Caco-2 (cell line): ENCODE results near the gene LAPTM4A. TPM values are rescaled to one million over a fixed set of nuclear protein-coding genes. Genes with fewer than 3 reads are reported as not detected.

Source experiments
- BruUV-seq: library from RNA; stranded (reverse); fragments of 400-500 nt; replicated peaks from 2 replicates; lab custom pipeline; 2021; lab: Mats Ljungman, UMichigan
- CTCF ChIA-PET: fragments of 300-600 bp; sonication (Branson Sonifier 250); formaldehyde crosslinking; loops from one replicate; lab custom pipeline; 2022; ENCODE audit warnings: antibody characterized with exemption; lab: Charles Lee
- POLR2A ChIA-PET: fragments of 300-600 bp; sonication (Branson Sonifier 250); formaldehyde crosslinking; loops from one replicate; lab custom pipeline; 2022; ENCODE audit warnings: antibody characterized with exemption; lab: Charles Lee
- DNase-seq, 2 experiments: peaks; one replicate each; pipeline versions ENCODE4 v3.0.0 to v3.0.0-alpha.2; 2020 to 2022
- H3K27me3 ChIP-seq: replicated peaks from 2 replicates; pipeline ENCODE4 v1.6.0; 2011; ENCODE audit warnings: low read length; ENCODE audit not compliant: control insufficient read depth, insufficient read depth
- H3K36me3 ChIP-seq: 2 replicates; pipeline ENCODE4 v1.5.1; 2011; ENCODE audit warnings: low read length; ENCODE audit not compliant: control insufficient read depth, insufficient read depth
- H3K4me1 ChIP-seq: fragments of 250-450 bp; sonication (Bioruptor Pico); 2 replicates; pipeline ENCODE4 v1.5.1; 2020; ENCODE audit warnings: mild to moderate bottlenecking
- H3K4me3 ChIP-seq: 2 replicates; pipeline ENCODE4 v1.5.1; 2011; ENCODE audit warnings: low read depth, mild to moderate bottlenecking, control low read depth, low read length
- H3K9me3 ChIP-seq: fragments of 250-450 bp; sonication (Bioruptor Pico); 2 replicates; pipeline ENCODE4 v1.5.1; 2020; ENCODE audit warnings: mild to moderate bottlenecking, moderate library complexity
- H3K27ac Mint-ChIP-seq: one replicate; pipeline ENCODE4 v1.8.0; 2022; ENCODE audit warnings: mixed read lengths; ENCODE audit not compliant: unreplicated experiment
- H3K27me3 Mint-ChIP-seq: one replicate; pipeline ENCODE4 v1.8.0; 2022; ENCODE audit warnings: mixed read lengths; ENCODE audit not compliant: insufficient read depth, unreplicated experiment
- H3K36me3 Mint-ChIP-seq: one replicate; pipeline ENCODE4 v1.8.0; 2022; ENCODE audit warnings: mild to moderate bottlenecking, mixed read lengths; ENCODE audit not compliant: insufficient read depth, unreplicated experiment
- H3K4me1 Mint-ChIP-seq: one replicate; pipeline ENCODE4 v1.8.0; 2022; ENCODE audit warnings: low read depth, mixed read lengths; ENCODE audit not compliant: unreplicated experiment
- H3K4me3 Mint-ChIP-seq: one replicate; pipeline ENCODE4 v1.8.0; 2022; ENCODE audit warnings: mild to moderate bottlenecking, moderate library complexity, mixed read lengths; ENCODE audit not compliant: unreplicated experiment
- H3K9me3 Mint-ChIP-seq: one replicate; pipeline ENCODE4 v1.8.0; 2022; ENCODE audit warnings: mixed read lengths; ENCODE audit not compliant: unreplicated experiment
- CTCF ChIP-seq, 2 experiments: fragments of 200-600 bp in 1 of 2; IDR thresholded peaks; 1 replicate in 1 of 2; 2 replicates in 1 of 2; pipeline versions ENCODE4 v1.5.1 to v1.8.0; 2011 to 2022; ENCODE audit warnings: antibody characterized with exemption in 1 of 2, control low read depth in 1 of 2, inconsistent platforms in 1 of 2, low read depth in 1 of 2, low read length in 1 of 2, mild to moderate bottlenecking in 1 of 2, moderate library complexity in 1 of 2; ENCODE audit not compliant: insufficient read depth in 1 of 2, severe bottlenecking in 1 of 2, unreplicated experiment in 1 of 2
- intact Hi-C: fragments of 100-400 bp; cut with micrococcal nuclease; formaldehyde crosslinking; loops from one replicate; pipeline ENCODE4 v1.10.0; 2022; ENCODE audit not compliant: unreplicated experiment
- total RNA-seq: library from RNA; stranded (reverse); gene quantifications from 2 replicates; pipeline ENCODE4 v1.2.3, GENCODE V29; 2022

The LAPTM4A gene
- total RNA-seq, 1 experiment from 2014 or later, result 140 TPM

GRCh38 chr2:20064841-20065240, 13.4 kb upstream of the LAPTM4A start:
- no peaks in the 10 kb centered on the region for H3K4me1 Mint-ChIP-seq
- no peaks in the 10 kb centered on the region for H3K36me3 Mint-ChIP-seq
- CTCF ChIA-PET, result no interaction called here
- H3K9me3 ChIP-seq, result no peaks in the 10 kb centered on the region
- no peaks in the 10 kb centered on the region for H3K27me3 Mint-ChIP-seq
- POLR2A ChIA-PET, result no interaction called here
- no peaks in the 10 kb centered on the region for H3K36me3 ChIP-seq
- peaks cover 7% of the 10 kb centered on the region; the same call in 1 of the 2 replicates for H3K4me1 ChIP-seq
- intact Hi-C loops, result no loop called here
- no peak overlapping the region for H3K27ac Mint-ChIP-seq
- H3K27me3 ChIP-seq, result no peaks in the 10 kb centered on the region
- no peaks in the 10 kb centered on the region for H3K9me3 Mint-ChIP-seq
- no peak for DNase-seq
- H3K4me3 Mint-ChIP-seq, result no peak overlapping the region
- TF ChIP-seq CTCF (IDR thresholded peaks at IDR 0.05; ENCODE audit: insufficient read depth in 1 of 2, low read depth in 1 of 2, low read length in 1 of 2, severe bottlenecking in 1 of 2, unreplicated experiment in 1 of 2), result no peak
- no peak overlapping the region for H3K4me3 ChIP-seq
- no TSS peak for BruUV-seq

- Histone ChIP-seq H3K4me3 (no peak overlapping the region), H3K4me1 (peaks cover 7% of the 10 kb centered on the region; the same call in 1 of the 2 replicates), H3K9me3 (no peaks in the 10 kb centered on the region), H3K36me3 (no peaks in the 10 kb centered on the region), H3K27me3 (no peaks in the 10 kb centered on the region)
- no peak for TF ChIP-seq CTCF (IDR thresholded peaks at IDR 0.05; ENCODE audit: insufficient read depth in 1 of 2, low read depth in 1 of 2, low read length in 1 of 2, severe bottlenecking in 1 of 2, unreplicated experiment in 1 of 2)
- no peak overlapping the region for H3K27ac Mint-ChIP-seq
- intact Hi-C loops, result no loop called here
- CTCF ChIA-PET, result no interaction called here
- POLR2A ChIA-PET, result no interaction called here
- DNase-seq, result no peak
- H3K4me3 Mint-ChIP-seq, result no peak overlapping the region
- no peaks in the 10 kb centered on the region for H3K9me3 Mint-ChIP-seq
- no peaks in the 10 kb centered on the region for H3K27me3 Mint-ChIP-seq
- no peaks in the 10 kb centered on the region for H3K4me1 Mint-ChIP-seq
- no TSS peak for BruUV-seq
- no peaks in the 10 kb centered on the region for H3K36me3 Mint-ChIP-seq
Measured at GRCh38 chr2:20064421-20064820, 13.0 kb upstream of the LAPTM4A start.

GRCh38 chr2:20062615-20063545, 11.5 kb upstream of the LAPTM4A start:
- ChIA-PET POLR2A (interaction anchor here (2.0 kb wide), 1 partner anchor 11 kb away, joined by 6 read pairs; the partner anchor contains the start of gene LAPTM4A), CTCF (interaction anchor here (0.6 to 0.9 kb wide), 3 partner anchors 33 to 1932 kb away, joined by 3 read pairs; no protein-coding TSS in a partner anchor)
- H3K27ac Mint-ChIP-seq, result no peak overlapping the region
- Histone ChIP-seq H3K4me3 (no peak overlapping the region), H3K9me3 (no peaks in the 10 kb centered on the region), H3K4me1 (peaks cover 7% of the 10 kb centered on the region; the same call in 1 of the 2 replicates), H3K27me3 (no peaks in the 10 kb centered on the region), H3K36me3 (no peaks in the 10 kb centered on the region)
- H3K4me1 Mint-ChIP-seq, result no peaks in the 10 kb centered on the region
- H3K9me3 Mint-ChIP-seq, result no peaks in the 10 kb centered on the region
- no TSS peak for BruUV-seq
- no peak overlapping the region for H3K4me3 Mint-ChIP-seq
- H3K36me3 Mint-ChIP-seq, result no peaks in the 10 kb centered on the region
- H3K27me3 Mint-ChIP-seq, result no peaks in the 10 kb centered on the region
- no peak for DNase-seq
- no peak for TF ChIP-seq CTCF (IDR thresholded peaks at IDR 0.05; ENCODE audit: insufficient read depth in 1 of 2, low read depth in 1 of 2, low read length in 1 of 2, severe bottlenecking in 1 of 2, unreplicated experiment in 1 of 2)
- intact Hi-C loops, result no loop called here
